GM12878 (cell line): ENCODE results near the gene FANCG. TPM values are rescaled to one million over a fixed set of nuclear protein-coding genes. Genes with fewer than 3 reads are reported as not detected.

Experiments used
- BHLHE40 ChIP-seq, 2 experiments: fragments of 450-650 bp in 1 of 2; IDR thresholded peaks; 2 replicates each; pipeline ENCODE4 v1.6.1; 2011 to 2017; ENCODE audit warnings: low read depth in 2 of 2, borderline replicate concordance in 1 of 2, improper control_type of control experiment in 1 of 2, low read length in 1 of 2, mild to moderate bottlenecking in 1 of 2
- CBX5 ChIP-seq: sonication (generic); IDR thresholded peaks from 2 replicates; pipeline ENCODE4 v1.6.1; 2016; ENCODE audit warnings: low read depth, moderate library complexity, mild to moderate bottlenecking, inconsistent platforms
- CHD1 ChIP-seq: IDR thresholded peaks from 2 replicates; pipeline ENCODE4 v1.6.1; 2012; ENCODE audit warnings: low read depth, low read length, improper control_type of control experiment
- CUX1 ChIP-seq: IDR thresholded peaks from 2 replicates; pipeline ENCODE4 v1.6.1; 2012; ENCODE audit warnings: improper control_type of control experiment, low read depth, low read length; ENCODE audit not compliant: insufficient replicate concordance
- ETV6 ChIP-seq, 2 experiments: fragments of 450-650 bp in 1 of 2; IDR thresholded peaks in 1 of 2; conservative IDR thresholded peaks in 1 of 2; 2 replicates each; pipeline ENCODE4 v1.6.1; 2014; ENCODE audit warnings: antibody characterized with exemption in 1 of 2, borderline replicate concordance in 1 of 2, low read depth in 1 of 2, mild to moderate bottlenecking in 1 of 2, moderate library complexity in 1 of 2
- HDAC6 ChIP-seq: fragments of 200-600 bp; sonication (generic); IDR thresholded peaks from one replicate; pipeline ENCODE4 v1.8.0; 2017; ENCODE audit warnings: antibody characterized with exemption; ENCODE audit not compliant: unreplicated experiment
- MEF2B ChIP-seq: fragments of 450-650 bp; IDR thresholded peaks from 2 replicates; pipeline ENCODE4 v1.6.1; 2018; ENCODE audit warnings: mild to moderate bottlenecking, moderate library complexity; ENCODE audit not compliant: partially characterized antibody, poor library complexity, severe bottlenecking
- MYB ChIP-seq: fragments of 150-350 bp; IDR thresholded peaks from 2 replicates; pipeline ENCODE4 v1.6.1; 2014; ENCODE audit warnings: mild to moderate bottlenecking, low read depth, low read length, borderline replicate concordance
- NFYB ChIP-seq: IDR thresholded peaks from 2 replicates; pipeline ENCODE4 v1.6.1; 2011; ENCODE audit warnings: low read depth, mild to moderate bottlenecking, low read length, improper control_type of control experiment, moderate library complexity; ENCODE audit not compliant: insufficient read depth
- NRF1 ChIP-seq: conservative IDR thresholded peaks from 2 replicates; pipeline ENCODE4 v1.6.1; 2011; ENCODE audit warnings: mild to moderate bottlenecking, low read depth, low read length, improper control_type of control experiment
- PBX3 ChIP-seq: IDR thresholded peaks from 2 replicates; pipeline ENCODE4 v1.6.1; 2011; ENCODE audit warnings: mild to moderate bottlenecking, low read depth, low read length, moderate library complexity; ENCODE audit not compliant: insufficient replicate concordance
- PML ChIP-seq: IDR thresholded peaks from 2 replicates; pipeline ENCODE4 v1.6.1; 2012; ENCODE audit warnings: low read length, inconsistent platforms
- POLR2AphosphoS2 ChIP-seq: IDR thresholded peaks from 2 replicates; pipeline ENCODE4 v1.6.1; 2011; ENCODE audit warnings: low read depth, mild to moderate bottlenecking, low read length, improper control_type of control experiment, moderate library complexity
- SREBF2 ChIP-seq: IDR thresholded peaks from 2 replicates; pipeline ENCODE4 v1.6.1; 2012; ENCODE audit warnings: mild to moderate bottlenecking, low read length
- SUZ12 ChIP-seq: fragments of 200-600 bp; sonication (generic); IDR thresholded peaks from one replicate; pipeline ENCODE4 v1.6.1; 2018; ENCODE audit warnings: antibody characterized with exemption, mild to moderate bottlenecking; ENCODE audit not compliant: unreplicated experiment
- TCF7 ChIP-seq: IDR thresholded peaks from 2 replicates; pipeline ENCODE4 v1.6.1; 2014; ENCODE audit warnings: antibody characterized with exemption, borderline replicate concordance
- ZBTB11 ChIP-seq: fragments of 450-650 bp; formaldehyde crosslinking; IDR thresholded peaks from 2 replicates; pipeline ENCODE4 v1.5.0; 2022; ENCODE audit warnings: mild to moderate bottlenecking, missing genetic modification characterization
- polyA plus RNA-seq, 11 experiments: library from polyadenylated mRNA; depleted of rRNA in 4 of 11; unstranded in 6 of 11; stranded (reverse) in 5 of 11; fragments of >200 nt; fragmentation: Nextera tagmentation in 4 of 11; fragmentation: Illumina TruSeq in 1 of 11; extraction: Ambion mirVana in 4 of 11; extraction: Trizol in 1 of 11; gene quantifications; 1 replicate in 1 of 11; 2 replicates in 10 of 11; pipeline versions ENCODE4 v1.2.1 to v1.2.3, GENCODE V29; 2011 to 2016; ENCODE audit warnings: inconsistent platforms in 2 of 11, missing spikeins in 2 of 11, low read depth in 1 of 11
- total RNA-seq, 4 experiments: library from RNA; depleted of rRNA in 3 of 4; stranded (reverse); fragments of >200 nt in 3 of 4; fragmentation: Illumina TruSeq in 1 of 4; extraction: Trizol in 1 of 4; gene quantifications; 2 replicates each; pipeline versions ENCODE4 v1.2.1 to v1.2.3, GENCODE V29; 2013 to 2021

FANCG gene
- total and polyA plus RNA-seq, 10 of the 15 experiments (the other 5 are each of a cell fraction or from before 2014, with no cell fraction given): 16.4 to 78.7 (median 45.4) TPM

GRCh38 chr9:35115680-35116538 is 36.2 kb upstream of the FANCG start, which contains the start of gene ATOSB (continued):
- TF ChIP-seq POLR2AphosphoS2 (no peak), NRF1 (no peak), NFYB (peak; percentile 69), PML (no peak), CBX5 (no peak), BHLHE40 (IDR thresholded peaks at IDR 0.05; ENCODE audit: borderline replicate concordance in 1 of 2, low read depth in 2 of 2, low read length in 1 of 2) (peak; percentile 97 to 98), ZBTB11 (CRISPR knock-in tag) (no peak), TCF7 (no peak), MEF2B (peak; percentile 60), SUZ12 (no peak), ETV6 (conservative IDR thresholded peaks at IDR 0.05 in 1 of 2, IDR thresholded peaks at IDR 0.05 in 1 of 2; ENCODE audit: borderline replicate concordance in 1 of 2, low read depth in 1 of 2) (no peak), PBX3 (peak; percentile 43), CUX1 (no peak), CHD1 (no peak), MYB (no peak), SREBF2 (no peak), HDAC6 (no peak)
